ENCODE data around the gene NCF4.

Gene NCF4

GRCh38 chr22:36894266-36894665 is 33.5 kb downstream of the NCF4 start:
- DNase-seq (ENCODE audit: low spot score): no peak

GRCh38 chr22:36897611-36898010 is 36.8 kb downstream of the NCF4 start:
- DNase-seq (ENCODE audit: low spot score): no peak

GRCh38 chr22:36898690-36899089 is 37.9 kb downstream of the NCF4 start:
- DNase-seq (ENCODE audit: low spot score): no peak

- no peak for DNase-seq (ENCODE audit: low spot score)
Measured at GRCh38 chr22:36899498-36899897, 38.7 kb downstream of the NCF4 start.

- no peak for DNase-seq (ENCODE audit: low spot score)
Measured at GRCh38 chr22:36900225-36900624, 39.4 kb downstream of the NCF4 start.

GRCh38 chr22:36900880-36901279 is 40.1 kb downstream of the NCF4 start:
- DNase-seq (ENCODE audit: low spot score): no peak

GRCh38 chr22:36901411-36902142 is 40.8 kb downstream of the NCF4 start:
- DNase-seq (ENCODE audit: low spot score): no peak

- no peak for DNase-seq (ENCODE audit: low spot score)
Measured at GRCh38 chr22:36902143-36902926, 41.5 kb downstream of the NCF4 start.

GRCh38 chr22:36904260-36904880 is 43.6 kb downstream of the NCF4 start:
- no peak for DNase-seq (ENCODE audit: low spot score)

- DNase-seq (ENCODE audit: low spot score): no peak
Measured at GRCh38 chr22:36907253-36908195, 46.7 kb downstream of the NCF4 start.

GRCh38 chr22:36910461-36910860 is 49.7 kb downstream of the NCF4 start:
- DNase-seq (ENCODE audit: low spot score): no peak

- DNase-seq (ENCODE audit: low spot score): no peak
Measured at GRCh38 chr22:36911887-36912661, 51.3 kb downstream of the NCF4 start.

GRCh38 chr22:36912694-36913426 is 52.1 kb downstream of the NCF4 start:
- no peak for DNase-seq (ENCODE audit: low spot score)

GRCh38 chr22:36913427-36914389 is 52.9 kb downstream of the NCF4 start, which contains the start of gene CSF2RB:
TSS of gene CSF2RB (plus strand) at chr22:36913628. CDS start at chr22:36922208, 8,580 bp downstream.
- no peak for DNase-seq (ENCODE audit: low spot score)

GRCh38 chr22:36914390-36914752 is 53.6 kb downstream of the NCF4 start:
- DNase-seq (ENCODE audit: low spot score): no peak

GRCh38 chr22:36916034-36916433 is 55.2 kb downstream of the NCF4 start:
- DNase-seq (ENCODE audit: low spot score): no peak

- no peak for DNase-seq (ENCODE audit: low spot score)
Measured at GRCh38 chr22:36918586-36919284, 57.9 kb downstream of the NCF4 start.

GRCh38 chr22:36921309-36922104 is 60.7 kb downstream of the NCF4 start:
- DNase-seq (ENCODE audit: low spot score): no peak
